Neural progenitor cell (in vitro differentiated cells): ENCODE measurements around the gene RIPPLY3.

Experiments used
- EZH2 ChIP-seq: fragments of 200-600 bp; sonication (generic); IDR thresholded peaks from 2 replicates; pipeline ENCODE4 v1.6.1; 2017; ENCODE audit warnings: antibody characterized with exemption, mild to moderate bottlenecking, moderate library complexity
- EZH2phosphoT487 ChIP-seq: fragments of 200-600 bp; sonication (generic); IDR thresholded peaks from 2 replicates; pipeline ENCODE4 v1.6.1; 2017; ENCODE audit warnings: antibody characterized with exemption
- TF ChIP-seq, protein P1 (sequence below): fragments of 200-600 bp; sonication (generic); IDR thresholded peaks from 2 replicates; pipeline ENCODE4 v1.5.1; 2017; ENCODE audit warnings: antibody characterized with exemption, mild to moderate bottlenecking

DNA sequence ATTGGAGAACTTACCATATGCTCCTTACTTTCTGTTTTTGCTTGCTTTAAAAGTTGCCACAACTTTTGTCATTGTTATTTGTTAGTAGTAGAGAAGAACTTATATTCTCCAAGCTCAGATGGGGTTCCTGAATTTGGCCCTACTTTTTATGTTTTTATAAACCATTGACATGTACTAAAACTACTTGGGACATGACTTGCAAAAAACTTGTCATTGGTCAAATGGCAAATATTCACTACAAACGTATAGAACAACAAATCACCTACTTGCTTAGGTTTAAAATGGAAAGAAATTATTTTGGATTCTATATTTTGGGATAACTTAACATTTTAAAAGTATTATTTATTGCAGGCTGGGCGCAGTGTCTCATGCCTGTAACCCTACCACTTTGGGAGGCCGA lies 33.7 kb downstream of the RIPPLY3 start:
- TF ChIP-seq, protein P1, sequence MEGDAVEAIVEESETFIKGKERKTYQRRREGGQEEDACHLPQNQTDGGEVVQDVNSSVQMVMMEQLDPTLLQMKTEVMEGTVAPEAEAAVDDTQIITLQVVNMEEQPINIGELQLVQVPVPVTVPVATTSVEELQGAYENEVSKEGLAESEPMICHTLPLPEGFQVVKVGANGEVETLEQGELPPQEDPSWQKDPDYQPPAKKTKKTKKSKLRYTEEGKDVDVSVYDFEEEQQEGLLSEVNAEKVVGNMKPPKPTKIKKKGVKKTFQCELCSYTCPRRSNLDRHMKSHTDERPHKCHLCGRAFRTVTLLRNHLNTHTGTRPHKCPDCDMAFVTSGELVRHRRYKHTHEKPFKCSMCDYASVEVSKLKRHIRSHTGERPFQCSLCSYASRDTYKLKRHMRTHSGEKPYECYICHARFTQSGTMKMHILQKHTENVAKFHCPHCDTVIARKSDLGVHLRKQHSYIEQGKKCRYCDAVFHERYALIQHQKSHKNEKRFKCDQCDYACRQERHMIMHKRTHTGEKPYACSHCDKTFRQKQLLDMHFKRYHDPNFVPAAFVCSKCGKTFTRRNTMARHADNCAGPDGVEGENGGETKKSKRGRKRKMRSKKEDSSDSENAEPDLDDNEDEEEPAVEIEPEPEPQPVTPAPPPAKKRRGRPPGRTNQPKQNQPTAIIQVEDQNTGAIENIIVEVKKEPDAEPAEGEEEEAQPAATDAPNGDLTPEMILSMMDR: no peak
- TF ChIP-seq EZH2: no peak
- TF ChIP-seq EZH2phosphoT487: no peak
